ENCODE data around the gene BCL7B.
A peak's percentile ranks its signal among the peaks of the same experiment; 100 is the strongest.

BCL7B gene

GRCh38 chr7:73557397-73558257, at the start of gene BCL7B:
TSS of gene BCL7B (minus strand) at chr7:73557690. CDS start at chr7:73557578, 112 bp downstream.
- no peak for TF ChIP-seq CTCF (IDR thresholded peaks at IDR 0.05; ENCODE audit: borderline replicate concordance, insufficient read depth, low read depth, low read length)
- peak within 1 kb of the TSS; percentile 89 for H3K4me3 ChIP-seq (ENCODE audit: low read depth, low read length)

- no peak for TF ChIP-seq CTCF (IDR thresholded peaks at IDR 0.05; ENCODE audit: borderline replicate concordance, insufficient read depth, low read depth, low read length)
- no peak overlapping the region for H3K4me3 ChIP-seq (ENCODE audit: low read depth, low read length)
These were observed 48.2 kb upstream of the BCL7B start for GRCh38 chr7:73605601-73606220.

- H3K4me3 ChIP-seq (ENCODE audit: low read depth, low read length), result no peak overlapping the region
These were observed 45.5 kb upstream of the BCL7B start for GRCh38 chr7:73602721-73603651.

GRCh38 chr7:73599916-73600315, 42.4 kb upstream of the BCL7B start:
- TF ChIP-seq CTCF (IDR thresholded peaks at IDR 0.05; ENCODE audit: borderline replicate concordance, insufficient read depth, low read depth, low read length), result no peak
- H3K4me3 ChIP-seq (ENCODE audit: low read depth, low read length), result no peak overlapping the region

More at GRCh38 chr7:73602721-73603651, 45.5 kb upstream of the BCL7B start:
- no peak for TF ChIP-seq CTCF (IDR thresholded peaks at IDR 0.05; ENCODE audit: borderline replicate concordance, insufficient read depth, low read depth, low read length)

GRCh38 chr7:73599151-73599882, 41.8 kb upstream of the BCL7B start:
- no peak for TF ChIP-seq CTCF (IDR thresholded peaks at IDR 0.05; ENCODE audit: borderline replicate concordance, insufficient read depth, low read depth, low read length)
- no peak overlapping the region for H3K4me3 ChIP-seq (ENCODE audit: low read depth, low read length)

GRCh38 chr7:73597978-73598782, 40.7 kb upstream of the BCL7B start:
- no peak overlapping the region for H3K4me3 ChIP-seq (ENCODE audit: low read depth, low read length)
- no peak for TF ChIP-seq CTCF (IDR thresholded peaks at IDR 0.05; ENCODE audit: borderline replicate concordance, insufficient read depth, low read depth, low read length)

Measured in GM12875 (cell line).